Keratinocyte (primary cell): Measurements from ENCODE around the gene PCDH1. TPM values are rescaled to one million over a fixed set of nuclear protein-coding genes. Genes with fewer than 3 reads are reported as not detected.

Experiments used
- DNase-seq: peaks from one replicate; pipeline ENCODE4 v3.0.0-alpha.2; 2011; ENCODE audit warnings: low read depth, missing footprints, low spot score
- FAIRE-seq: peaks from 2 replicates; lab custom pipeline; 2011; peaks lifted over from hg19 to GRCh38; lab: Jason Lieb, UNC
- H2AFZ ChIP-seq: 2 replicates; pipeline ENCODE4 v1.6.0; 2012; ENCODE audit warnings: low read length, control low read depth, inconsistent platforms; ENCODE audit not compliant: control insufficient read depth
- H3K27ac ChIP-seq: 2 replicates; pipeline ENCODE4 v1.5.1; 2011; ENCODE audit warnings: low read length; ENCODE audit not compliant: control insufficient read depth, insufficient read depth
- H3K27me3 ChIP-seq: 3 replicates; pipeline ENCODE4 v1.6.0; 2011; ENCODE audit warnings: low read length; ENCODE audit not compliant: control insufficient read depth, insufficient read depth; ENCODE audit errors: extremely low read depth
- H3K36me3 ChIP-seq, 2 experiments: 2 replicates in 1 of 2; 3 replicates in 1 of 2; pipeline ENCODE4 v1.5.1; 2011; ENCODE audit warnings: low read length in 2 of 2, mild to moderate bottlenecking in 1 of 2; ENCODE audit not compliant: control insufficient read depth in 2 of 2, insufficient read depth in 2 of 2; ENCODE audit errors: extremely low read depth in 1 of 2
- H3K4me1 ChIP-seq: 3 replicates; pipeline ENCODE4 v1.5.1; 2011; ENCODE audit warnings: low read length; ENCODE audit not compliant: control insufficient read depth, insufficient read depth; ENCODE audit errors: extremely low read depth
- H3K4me2 ChIP-seq: 3 replicates; pipeline ENCODE4 v1.6.0; 2011; ENCODE audit warnings: low read depth, low read length; ENCODE audit not compliant: control insufficient read depth, insufficient read depth; ENCODE audit errors: extremely low read depth
- H3K4me3 ChIP-seq, 3 experiments: fragments of 200-600 bp in 1 of 3; sonication (generic) in 1 of 3; 2 replicates in 2 of 3; 3 replicates in 1 of 3; pipeline ENCODE4 v1.5.1; 2011 to 2016; ENCODE audit warnings: low read length in 3 of 3, mild to moderate bottlenecking in 3 of 3, control low read depth in 2 of 3, inconsistent platforms in 1 of 3, low read depth in 1 of 3, mixed read lengths in 1 of 3, mixed run types in 1 of 3, moderate library complexity in 1 of 3; ENCODE audit not compliant: control insufficient read depth in 2 of 3, insufficient read depth in 2 of 3; ENCODE audit errors: extremely low read depth in 1 of 3
- H3K79me2 ChIP-seq: 2 replicates; pipeline ENCODE4 v1.6.0; 2012; ENCODE audit warnings: low read length; ENCODE audit not compliant: control insufficient read depth, insufficient read depth
- H3K9ac ChIP-seq: 3 replicates; pipeline ENCODE4 v1.6.0; 2011; ENCODE audit warnings: low read length; ENCODE audit not compliant: control insufficient read depth, insufficient read depth; ENCODE audit errors: extremely low read depth
- H3K9me1 ChIP-seq: 3 replicates; pipeline ENCODE4 v1.6.0; 2011; ENCODE audit warnings: low read length; ENCODE audit not compliant: control insufficient read depth, insufficient read depth; ENCODE audit errors: extremely low read depth
- H3K9me3 ChIP-seq: 2 replicates; pipeline ENCODE4 v1.5.1; 2012; ENCODE audit warnings: low read depth, low read length; ENCODE audit not compliant: control insufficient read depth
- H4K20me1 ChIP-seq: 3 replicates; pipeline ENCODE4 v1.6.0; 2011; ENCODE audit warnings: low read length; ENCODE audit not compliant: control insufficient read depth, insufficient read depth; ENCODE audit errors: extremely low read depth
- CTCF ChIP-seq, 3 experiments: IDR thresholded peaks in 1 of 3; conservative IDR thresholded peaks in 1 of 3; optimal IDR thresholded peaks in 1 of 3; 2 replicates in 2 of 3; 3 replicates in 1 of 3; pipeline versions ENCODE3 to v1.5.1; 2011; ENCODE audit warnings: low read length in 3 of 3, mild to moderate bottlenecking in 3 of 3, moderate library complexity in 2 of 3, control low read depth in 1 of 3, inconsistent platforms in 1 of 3; ENCODE audit not compliant: insufficient read depth in 2 of 3; ENCODE audit errors: extremely low read depth in 1 of 3
- EZH2 ChIP-seq: IDR thresholded peaks from one replicate; pipeline ENCODE4 v1.6.1; 2012; ENCODE audit warnings: inconsistent platforms, mild to moderate bottlenecking, low read length, moderate library complexity
- dilution Hi-C: fragments of 300-500 bp; cut with MboI; formaldehyde crosslinking; loops from one replicate; pipeline ENCODE4 v1.7.0; 2020; ENCODE audit warnings: low sequenced_read_pairs; ENCODE audit not compliant: extremely low pct_ligation_motif_present
- polyA plus RNA-seq, 5 experiments: library from polyadenylated mRNA; depleted of rRNA in 3 of 5; stranded (reverse) in 3 of 5; stranded (forward) in 1 of 5; unstranded in 1 of 5; fragments of >200 nt; gene quantifications; 1 replicate in 1 of 5; 2 replicates in 3 of 5; 3 replicates in 1 of 5; pipeline versions ENCODE4 v1.2.1 to v1.2.3, GENCODE V29; 2011 to 2012; ENCODE audit warnings: missing spikeins in 2 of 5, low read depth in 1 of 5, low replicate concordance in 1 of 5

PCDH1 gene
- polyA plus RNA-seq, 1 donor (not counting 4 experiments of a cell fraction or from before 2014, with no cell fraction given), result 10.0 TPM

- no peaks in the 10 kb centered on the region for H3K79me2 ChIP-seq
- TF ChIP-seq EZH2, result no peak
- TF ChIP-seq CTCF (optimal IDR thresholded peaks at IDR 0.05 in 1 of 3, IDR thresholded peaks at IDR 0.05 in 1 of 3, conservative IDR thresholded peaks at IDR 0.05 in 1 of 3; ENCODE audit: extremely low read depth in 1 of 3, insufficient read depth in 2 of 3, low read length in 3 of 3), result no peak
- H3K27me3 ChIP-seq, result no peaks in the 10 kb centered on the region
- no peaks in the 10 kb centered on the region for H4K20me1 ChIP-seq
- H2AFZ ChIP-seq, result no peak overlapping the region
- dilution Hi-C loops, result no loop called here
- H3K9me1 ChIP-seq, result no peaks in the 10 kb centered on the region
- H3K9ac ChIP-seq, result no peak overlapping the region
- FAIRE-seq (no peak), DNase-seq (no peak)
- no peaks in the 10 kb centered on the region for H3K9me3 ChIP-seq
- H3K36me3 ChIP-seq, result no peaks in the 10 kb centered on the region
- H3K4me3 ChIP-seq, result no peak overlapping the region
- H3K27ac ChIP-seq, result no peak overlapping the region
- H3K4me1 ChIP-seq, result no peaks in the 10 kb centered on the region
- no peak overlapping the region for H3K4me2 ChIP-seq
Observed at GRCh38 chr5:141903261-141903660, 25.1 kb upstream of the PCDH1 start.

GRCh38 chr5:141902015-141902814, 24.0 kb upstream of the PCDH1 start:
- FAIRE-seq, result no peak
- no peak overlapping the region for H3K4me2 ChIP-seq
- dilution Hi-C loops, result no loop called here

More at GRCh38 chr5:141902015-141902814, 24.0 kb upstream of the PCDH1 start:
- no peak for DNase-seq
- no peaks in the 10 kb centered on the region for H3K79me2 ChIP-seq
- H2AFZ ChIP-seq, result no peak overlapping the region
- H3K9me3 ChIP-seq, result no peaks in the 10 kb centered on the region
- H3K9me1 ChIP-seq, result no peaks in the 10 kb centered on the region
- no peaks in the 10 kb centered on the region for H3K4me1 ChIP-seq
- no peak overlapping the region for H3K27ac ChIP-seq
- H4K20me1 ChIP-seq, result no peaks in the 10 kb centered on the region
- H3K4me3 ChIP-seq, result no peak overlapping the region
- no peaks in the 10 kb centered on the region for H3K27me3 ChIP-seq
- no peaks in the 10 kb centered on the region for H3K36me3 ChIP-seq
- TF ChIP-seq EZH2 (no peak), CTCF (optimal IDR thresholded peaks at IDR 0.05 in 1 of 3, IDR thresholded peaks at IDR 0.05 in 1 of 3, conservative IDR thresholded peaks at IDR 0.05 in 1 of 3; ENCODE audit: extremely low read depth in 1 of 3, insufficient read depth in 2 of 3, low read length in 3 of 3) (no peak)
- H3K9ac ChIP-seq, result no peak overlapping the region
